ENCODE data around the gene HS6ST3. TPM values are rescaled to one million over a fixed set of nuclear protein-coding genes. Genes with fewer than 3 reads are reported as not detected.

Gene HS6ST3
- total and polyA plus RNA-seq, 2 donors (not counting 3 experiments of a cell fraction or from before 2014, with no cell fraction given), result 0.03 to 0.15 TPM

- no peak overlapping the region for H3K9ac ChIP-seq (replicated peaks; ENCODE audit: extremely low read depth, insufficient read depth, low read length)
- FAIRE-seq (no peak), DNase-seq (ENCODE audit: low read depth, low spot score) (no peak)
- H3K9me1 ChIP-seq (replicated peaks; ENCODE audit: control insufficient read depth, extremely low read depth, insufficient read depth, low read length), result no peaks in the 10 kb centered on the region
- H3K4me1 ChIP-seq (ENCODE audit: control insufficient read depth, extremely low read depth, insufficient read depth, low read length), result no peaks in the 10 kb centered on the region
- H4K20me1 ChIP-seq (replicated peaks; ENCODE audit: control insufficient read depth, extremely low read depth, insufficient read depth, low read length), result no peaks in the 10 kb centered on the region
- no peak overlapping the region for H2AFZ ChIP-seq (ENCODE audit: low read depth, low read length)
- H3K36me3 ChIP-seq (ENCODE audit: control insufficient read depth in 2 of 2, extremely low read depth in 1 of 2, insufficient read depth in 2 of 2, low read length in 2 of 2), result no peaks in the 10 kb centered on the region
- no peaks in the 10 kb centered on the region for H3K27me3 ChIP-seq (ENCODE audit: control insufficient read depth in 2 of 2, insufficient read depth in 2 of 2, low read length in 2 of 2)
- no peaks in the 10 kb centered on the region for H3K79me2 ChIP-seq (ENCODE audit: control insufficient read depth, insufficient read depth, low read length)
- dilution Hi-C loops (cut with MboI; ENCODE audit: extremely low pct_ligation_motif_present, low sequenced_read_pairs) (no loop called here), intact Hi-C loops (cut with micrococcal nuclease) (no loop called here)
- TF ChIP-seq JUN (IDR thresholded peaks at IDR 0.05; ENCODE audit: borderline replicate concordance, insufficient read depth, insufficient read length, low read depth), result no peak
- TF ChIP-seq POLR2A (IDR thresholded peaks at IDR 0.05; ENCODE audit: low read depth, low read length), result no peak
- CTCF ChIA-PET, result no interaction called here
- POLR2A ChIA-PET, result interaction anchor here (0.6 kb wide), 1 partner anchor 562 kb away, joined by 4 read pairs; no protein-coding TSS in a partner anchor
- no peak overlapping the region for H3K4me2 ChIP-seq (ENCODE audit: insufficient read depth, low read length)
- H3K27ac ChIP-seq (ENCODE audit: insufficient read depth, low read depth, low read length), result no peak overlapping the region
- H3K9me3 ChIP-seq (replicated peaks; ENCODE audit: control insufficient read depth, insufficient read depth, low read length), result no peaks in the 10 kb centered on the region
- H3K4me3 ChIP-seq (replicated peaks in 1 of 3; ENCODE audit: insufficient read depth in 1 of 3, low read depth in 1 of 3, low read length in 3 of 3), result no peak overlapping the region
- BruUV-seq (replicated peaks), result no TSS peak
These were observed 184.1 kb downstream of the HS6ST3 start for GRCh38 chr13:96274046-96274445.

- H3K79me2 ChIP-seq (ENCODE audit: control insufficient read depth, insufficient read depth, low read length), result no peaks in the 10 kb centered on the region
- H3K9me3 ChIP-seq (replicated peaks; ENCODE audit: control insufficient read depth, insufficient read depth, low read length), result no peaks in the 10 kb centered on the region
- H3K27me3 ChIP-seq (ENCODE audit: control insufficient read depth in 2 of 2, insufficient read depth in 2 of 2, low read length in 2 of 2), result no peaks in the 10 kb centered on the region
- H4K20me1 ChIP-seq (replicated peaks; ENCODE audit: control insufficient read depth, extremely low read depth, insufficient read depth, low read length), result no peaks in the 10 kb centered on the region
- DNase-seq (ENCODE audit: low read depth, low spot score), result no peak
- no peak overlapping the region for H3K4me3 ChIP-seq (replicated peaks in 1 of 3; ENCODE audit: insufficient read depth in 1 of 3, low read depth in 1 of 3, low read length in 3 of 3)
- dilution Hi-C loops (cut with MboI; ENCODE audit: extremely low pct_ligation_motif_present, low sequenced_read_pairs), result no loop called here
- no peak for FAIRE-seq
- no peak overlapping the region for H3K4me2 ChIP-seq (ENCODE audit: insufficient read depth, low read length)
- CTCF ChIA-PET, result interaction anchor here (0.7 kb wide), 1 partner anchor 51 kb away, joined by 3 read pairs; no protein-coding TSS in a partner anchor
- TF ChIP-seq MAX (IDR thresholded peaks at IDR 0.05; ENCODE audit: insufficient read depth, insufficient read length), result no peak
- TF ChIP-seq FOS (IDR thresholded peaks at IDR 0.05; ENCODE audit: borderline replicate concordance, insufficient read depth, low read length), result no peak
- no peak for TF ChIP-seq MYC (IDR thresholded peaks at IDR 0.05; ENCODE audit: low read depth, low read length)
- no peak for TF ChIP-seq EZH2 (IDR thresholded peaks at IDR 0.05; ENCODE audit: borderline replicate concordance, low read depth, low read length, severe bottlenecking)
- TF ChIP-seq, protein P1, sequence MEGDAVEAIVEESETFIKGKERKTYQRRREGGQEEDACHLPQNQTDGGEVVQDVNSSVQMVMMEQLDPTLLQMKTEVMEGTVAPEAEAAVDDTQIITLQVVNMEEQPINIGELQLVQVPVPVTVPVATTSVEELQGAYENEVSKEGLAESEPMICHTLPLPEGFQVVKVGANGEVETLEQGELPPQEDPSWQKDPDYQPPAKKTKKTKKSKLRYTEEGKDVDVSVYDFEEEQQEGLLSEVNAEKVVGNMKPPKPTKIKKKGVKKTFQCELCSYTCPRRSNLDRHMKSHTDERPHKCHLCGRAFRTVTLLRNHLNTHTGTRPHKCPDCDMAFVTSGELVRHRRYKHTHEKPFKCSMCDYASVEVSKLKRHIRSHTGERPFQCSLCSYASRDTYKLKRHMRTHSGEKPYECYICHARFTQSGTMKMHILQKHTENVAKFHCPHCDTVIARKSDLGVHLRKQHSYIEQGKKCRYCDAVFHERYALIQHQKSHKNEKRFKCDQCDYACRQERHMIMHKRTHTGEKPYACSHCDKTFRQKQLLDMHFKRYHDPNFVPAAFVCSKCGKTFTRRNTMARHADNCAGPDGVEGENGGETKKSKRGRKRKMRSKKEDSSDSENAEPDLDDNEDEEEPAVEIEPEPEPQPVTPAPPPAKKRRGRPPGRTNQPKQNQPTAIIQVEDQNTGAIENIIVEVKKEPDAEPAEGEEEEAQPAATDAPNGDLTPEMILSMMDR (IDR thresholded peaks at IDR 0.05; ENCODE audit: extremely low read depth in 1 of 2, insufficient read depth in 1 of 2, low read depth in 1 of 2, low read length in 2 of 2), result no peak
- no peak for TF ChIP-seq JUN (IDR thresholded peaks at IDR 0.05; ENCODE audit: borderline replicate concordance, insufficient read depth, insufficient read length, low read depth)
- TF ChIP-seq POLR2A (IDR thresholded peaks at IDR 0.05; ENCODE audit: low read depth, low read length), result no peak
- no peak for TF ChIP-seq POLR2AphosphoS5 (IDR thresholded peaks at IDR 0.05; ENCODE audit: insufficient read depth, low read depth, low read length)
- H2AFZ ChIP-seq (ENCODE audit: low read depth, low read length), result no peak overlapping the region
- no peaks in the 10 kb centered on the region for H3K36me3 ChIP-seq (ENCODE audit: control insufficient read depth in 2 of 2, extremely low read depth in 1 of 2, insufficient read depth in 2 of 2, low read length in 2 of 2)
- POLR2A ChIA-PET, result no interaction called here
- intact Hi-C loops (cut with micrococcal nuclease), result no loop called here
- no TSS peak for BruUV-seq (replicated peaks)
- H3K27ac ChIP-seq (ENCODE audit: insufficient read depth, low read depth, low read length), result no peak overlapping the region
- no peak overlapping the region for H3K9ac ChIP-seq (replicated peaks; ENCODE audit: extremely low read depth, insufficient read depth, low read length)
- H3K4me1 ChIP-seq (ENCODE audit: control insufficient read depth, extremely low read depth, insufficient read depth, low read length), result no peaks in the 10 kb centered on the region
- H3K9me1 ChIP-seq (replicated peaks; ENCODE audit: control insufficient read depth, extremely low read depth, insufficient read depth, low read length), result no peaks in the 10 kb centered on the region
These were observed 190.0 kb downstream of the HS6ST3 start for GRCh38 chr13:96279904-96280303.

All from endothelial cell of umbilical vein (primary cell).